ENCODE measurements around the gene DEF6.

DNA sequence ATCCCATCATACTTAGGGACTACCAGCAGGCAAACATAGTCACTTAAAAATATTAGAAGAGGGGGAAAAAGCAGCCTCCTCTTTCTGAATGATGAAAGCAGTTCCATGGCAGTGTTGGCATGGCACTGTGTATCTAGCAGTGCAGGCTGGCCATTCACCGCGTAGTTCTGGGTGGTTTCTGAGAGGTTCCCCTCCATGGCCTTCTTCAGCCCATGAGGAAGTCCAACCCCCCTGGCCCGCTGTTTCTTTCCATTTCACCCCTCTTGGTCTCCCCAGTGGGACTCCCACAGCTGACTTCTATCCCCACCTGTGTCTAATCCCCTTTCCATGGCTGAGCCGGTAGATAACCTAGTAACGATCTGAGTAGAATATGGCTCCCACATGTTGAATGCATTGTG is 61.7 kb downstream of the DEF6 start:
- TF ChIP-seq, protein P1, sequence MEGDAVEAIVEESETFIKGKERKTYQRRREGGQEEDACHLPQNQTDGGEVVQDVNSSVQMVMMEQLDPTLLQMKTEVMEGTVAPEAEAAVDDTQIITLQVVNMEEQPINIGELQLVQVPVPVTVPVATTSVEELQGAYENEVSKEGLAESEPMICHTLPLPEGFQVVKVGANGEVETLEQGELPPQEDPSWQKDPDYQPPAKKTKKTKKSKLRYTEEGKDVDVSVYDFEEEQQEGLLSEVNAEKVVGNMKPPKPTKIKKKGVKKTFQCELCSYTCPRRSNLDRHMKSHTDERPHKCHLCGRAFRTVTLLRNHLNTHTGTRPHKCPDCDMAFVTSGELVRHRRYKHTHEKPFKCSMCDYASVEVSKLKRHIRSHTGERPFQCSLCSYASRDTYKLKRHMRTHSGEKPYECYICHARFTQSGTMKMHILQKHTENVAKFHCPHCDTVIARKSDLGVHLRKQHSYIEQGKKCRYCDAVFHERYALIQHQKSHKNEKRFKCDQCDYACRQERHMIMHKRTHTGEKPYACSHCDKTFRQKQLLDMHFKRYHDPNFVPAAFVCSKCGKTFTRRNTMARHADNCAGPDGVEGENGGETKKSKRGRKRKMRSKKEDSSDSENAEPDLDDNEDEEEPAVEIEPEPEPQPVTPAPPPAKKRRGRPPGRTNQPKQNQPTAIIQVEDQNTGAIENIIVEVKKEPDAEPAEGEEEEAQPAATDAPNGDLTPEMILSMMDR (IDR thresholded peaks at IDR 0.05) = no peak
- no peak for TF ChIP-seq POLR2A (IDR thresholded peaks at IDR 0.05)
